Transverse colon (tissue), 4 donors: Measurements from ENCODE around the gene MRPL27. TPM values are rescaled to one million over a fixed set of nuclear protein-coding genes. Genes with fewer than 3 reads are reported as not detected.

Experiments
- DNase-seq: peaks from one replicate; pipeline ENCODE4 v3.0.0-alpha.2; 2019
- H3K27ac ChIP-seq, 4 donors: fragments of 200-600 bp; sonication (generic); 2 replicates each; pipeline ENCODE4 v1.5.1; 2016 to 2018; ENCODE audit warnings: inconsistent platforms in 4 of 4
- H3K27me3 ChIP-seq: fragments of 200-600 bp; sonication (generic); 2 replicates; pipeline ENCODE4 v1.5.1; 2017; ENCODE audit warnings: inconsistent platforms
- H3K36me3 ChIP-seq, 4 donors: fragments of 200-600 bp; sonication (generic); 2 replicates each; pipeline ENCODE4 v1.5.1; 2017 to 2019; ENCODE audit warnings: inconsistent platforms in 4 of 4
- H3K4me1 ChIP-seq, 4 donors: fragments of 200-600 bp; sonication (generic); 2 replicates each; pipeline ENCODE4 v1.5.1; 2017 to 2020; ENCODE audit warnings: inconsistent platforms in 4 of 4
- H3K4me3 ChIP-seq, 4 donors: fragments of 200-600 bp; sonication (generic); 1 replicate in 1 of 4; 2 replicates in 3 of 4; pipeline versions ENCODE4 v1.5.1 to v1.6.1; 2017 to 2019; ENCODE audit warnings: inconsistent platforms in 4 of 4
- H3K9me3 ChIP-seq, 2 donors: fragments of 200-600 bp; sonication (generic); 2 replicates each; pipeline ENCODE4 v1.5.1; 2017 to 2019; ENCODE audit warnings: inconsistent platforms in 2 of 2
- EP300 ChIP-seq: sonication (generic); formaldehyde crosslinking; IDR thresholded peaks from one replicate; pipeline ENCODE4 v1.6.1; 2017; ENCODE audit warnings: antibody characterized with exemption, low read depth
- POLR2A ChIP-seq: fragments of 450-650 bp; IDR thresholded peaks from one replicate; pipeline ENCODE4 v1.6.1; 2016; ENCODE audit warnings: antibody characterized with exemption, mild to moderate bottlenecking, moderate library complexity
- POLR2AphosphoS5 ChIP-seq, 3 donors: sonication (generic); formaldehyde crosslinking; IDR thresholded peaks; one replicate each; pipeline ENCODE4 v1.6.1; 2016; ENCODE audit warnings: antibody characterized with exemption in 3 of 3
- WGBS, 2 donors: methylation state at CpG; one replicate each; pipeline ENCODE4 v1.1.5; 2018; ENCODE audit warnings: low coverage in 1 of 2; 5-methylcytosine and 5-hydroxymethylcytosine counted together
- in situ Hi-C, 4 donors: fragments of 200-750 bp; cut with MboI; loops; one replicate each; pipeline versions ENCODE4 v1.15.0 to v1.15.1; 2017; ENCODE audit warnings: low sequenced_read_pairs in 3 of 4, low pct_ligation_motif_present in 1 of 4, low pct_unique_long_range_greater_than_20kb in 1 of 4
- intact Hi-C: fragments of 100-400 bp; cut with DNase I; formaldehyde crosslinking; loops from one replicate; pipeline ENCODE4 v1.15.1; 2023; ENCODE audit warnings: low total_unique reads
- small RNA-seq, 4 donors: library from RNA; depleted of rRNA; stranded (forward); fragments of <200 nt; gene quantifications; one replicate each; pipeline ENCODE3, GENCODE V24; 2016
- total RNA-seq, 4 donors: library from RNA; depleted of rRNA; stranded (reverse); fragments of >200 nt; gene quantifications; one replicate each; pipeline ENCODE4 v1.1.0, GENCODE V29; 2016
- TF ChIP-seq, protein P1 (sequence below), 5 experiments: fragments of 200-600 bp in 3 of 5; fragments of 450-650 bp in 2 of 5; sonication (generic) in 3 of 5; IDR thresholded peaks; 1 replicate in 2 of 5; 2 replicates in 3 of 5; pipeline ENCODE4 v1.5.1; 2016 to 2017; ENCODE audit warnings: antibody characterized with exemption in 5 of 5, inconsistent platforms in 3 of 5, mild to moderate bottlenecking in 2 of 5, moderate library complexity in 1 of 5

The MRPL27 gene
- total RNA-seq, 4 donors from 2014 or later: 4.9 to 97.5 (median 46.9) TPM

DNA sequence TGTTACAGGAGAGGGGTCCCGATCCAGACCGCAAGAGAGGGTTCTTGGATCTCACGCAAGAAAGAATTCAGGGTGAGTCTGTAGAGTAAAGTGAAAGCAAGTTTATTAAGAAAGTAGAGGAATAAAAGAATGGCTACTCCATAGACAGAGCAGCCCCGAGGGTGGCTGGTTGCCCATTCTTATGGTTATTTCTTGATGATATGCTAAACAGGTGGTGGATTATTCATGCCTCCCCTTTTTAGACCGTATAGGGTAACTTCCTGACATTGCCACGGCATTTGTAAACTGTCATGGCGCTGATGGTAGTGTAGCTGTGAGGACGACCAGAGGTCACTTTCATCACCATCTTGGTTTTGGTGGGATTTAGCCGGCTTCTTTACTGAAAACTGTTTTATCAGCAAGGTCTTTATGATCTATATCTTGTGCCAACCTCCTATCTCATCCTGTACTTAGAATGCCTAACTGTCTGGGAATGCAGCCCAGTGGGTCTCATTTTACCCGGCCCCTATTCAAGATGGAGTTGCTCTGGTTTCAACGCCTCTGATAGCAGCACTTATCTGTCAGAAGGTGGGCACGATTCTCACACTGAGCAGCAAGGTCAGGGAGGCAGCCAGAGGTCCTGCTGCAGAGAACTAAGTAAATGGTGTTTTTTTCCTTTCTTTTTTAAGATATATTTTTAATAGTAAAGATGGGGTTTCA, 53.5 kb downstream of the MRPL27 start:
- Histone ChIP-seq H3K27me3 (no peaks in the 10 kb centered on the region), H3K4me3 (no peak overlapping the region), H3K4me1 (peaks cover 0 to 3% (median 0%) of the 10 kb centered on the region in 4 donors), H3K36me3 (no peaks in the 10 kb centered on the region), H3K27ac (no peak overlapping the region), H3K9me3 (no peaks in the 10 kb centered on the region)
- in situ Hi-C loops: no loop called here
- DNase-seq: no peak
- no peak for TF ChIP-seq EP300
- TF ChIP-seq, protein P1, sequence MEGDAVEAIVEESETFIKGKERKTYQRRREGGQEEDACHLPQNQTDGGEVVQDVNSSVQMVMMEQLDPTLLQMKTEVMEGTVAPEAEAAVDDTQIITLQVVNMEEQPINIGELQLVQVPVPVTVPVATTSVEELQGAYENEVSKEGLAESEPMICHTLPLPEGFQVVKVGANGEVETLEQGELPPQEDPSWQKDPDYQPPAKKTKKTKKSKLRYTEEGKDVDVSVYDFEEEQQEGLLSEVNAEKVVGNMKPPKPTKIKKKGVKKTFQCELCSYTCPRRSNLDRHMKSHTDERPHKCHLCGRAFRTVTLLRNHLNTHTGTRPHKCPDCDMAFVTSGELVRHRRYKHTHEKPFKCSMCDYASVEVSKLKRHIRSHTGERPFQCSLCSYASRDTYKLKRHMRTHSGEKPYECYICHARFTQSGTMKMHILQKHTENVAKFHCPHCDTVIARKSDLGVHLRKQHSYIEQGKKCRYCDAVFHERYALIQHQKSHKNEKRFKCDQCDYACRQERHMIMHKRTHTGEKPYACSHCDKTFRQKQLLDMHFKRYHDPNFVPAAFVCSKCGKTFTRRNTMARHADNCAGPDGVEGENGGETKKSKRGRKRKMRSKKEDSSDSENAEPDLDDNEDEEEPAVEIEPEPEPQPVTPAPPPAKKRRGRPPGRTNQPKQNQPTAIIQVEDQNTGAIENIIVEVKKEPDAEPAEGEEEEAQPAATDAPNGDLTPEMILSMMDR (IDR thresholded peaks at IDR 0.05): no peak
- TF ChIP-seq POLR2A: no peak
- no peak for TF ChIP-seq POLR2AphosphoS5 (IDR thresholded peaks at IDR 0.05)
- intact Hi-C loops: no loop called here
- 86% methylated on average over 11 to 12 of the region's 12 CpGs for WGBS, 2 donors

DNA sequence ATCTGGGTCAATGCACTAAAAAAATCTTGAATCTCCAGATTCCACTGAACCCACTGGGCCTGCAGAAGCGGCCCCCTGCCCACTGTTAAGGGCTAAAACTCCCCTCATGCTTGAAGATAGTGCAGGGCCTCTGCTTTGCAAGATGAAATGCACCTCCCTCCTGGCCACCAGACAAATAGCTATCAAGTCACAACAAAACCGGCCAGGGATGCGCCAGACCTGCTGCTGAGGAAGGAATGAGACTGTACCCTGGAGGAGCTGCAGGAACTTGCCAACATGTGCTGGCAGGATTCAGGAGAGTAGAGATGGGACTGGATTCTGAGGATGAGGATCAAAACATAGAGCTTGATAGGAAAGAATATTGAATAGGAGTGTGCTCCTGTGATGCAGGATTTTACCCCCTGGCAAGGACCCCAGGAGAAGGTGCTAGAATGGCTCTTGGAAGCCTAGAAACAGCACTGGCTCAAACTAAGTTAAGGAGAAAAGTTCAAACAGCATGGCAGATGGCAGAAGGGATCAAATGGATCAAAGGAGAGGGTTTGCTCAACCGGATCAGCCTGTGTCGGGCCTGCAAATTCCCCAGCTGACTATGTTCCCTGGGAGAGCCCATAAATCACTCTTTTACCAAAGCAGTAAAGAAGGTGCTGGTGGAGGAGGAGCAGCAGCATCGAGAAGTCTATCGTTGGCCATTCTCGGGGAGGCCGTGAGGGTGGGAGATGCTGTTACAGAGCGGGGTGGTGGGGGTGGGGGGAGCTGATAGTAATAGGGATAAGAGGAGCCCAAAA, 54.3 kb downstream of the MRPL27 start:
- in situ Hi-C loops (no loop called here), intact Hi-C loops (no loop called here)
- H3K4me3 ChIP-seq: no peak overlapping the region
- H3K36me3 ChIP-seq: no peaks in the 10 kb centered on the region
- peaks cover 0 to 3% (median 0%) of the 10 kb centered on the region in 4 donors for H3K4me1 ChIP-seq
- TF ChIP-seq EP300 (no peak), POLR2AphosphoS5 (IDR thresholded peaks at IDR 0.05) (no peak), POLR2A (no peak)
- TF ChIP-seq, protein P1 (IDR thresholded peaks at IDR 0.05): no peak
- WGBS, 2 donors: 66 to 76% methylated on average over 3 to 10 of the region's 10 CpGs
- H3K27me3 ChIP-seq: no peaks in the 10 kb centered on the region
- no peaks in the 10 kb centered on the region for H3K9me3 ChIP-seq
- no peak for DNase-seq
- no peak overlapping the region for H3K27ac ChIP-seq

Small RNA genes within 50 kb of the gene (small RNA-seq; reads per million reads assigned to genes)
- 0 reads per million in 4 donors for gene RF00019

Other genes with a start within 250 kb of the MRPL27 start
- 1 to 10 TPM in 1 of 4 donors, under 1 TPM in 2, not detected in 1; 0.14 to 1.8 (median 0.32) TPM for gene SAMD14, start 243.0 kb downstream of the MRPL27 start, total RNA-seq
- gene PPP1R9B, start 222.5 kb downstream of the MRPL27 start, total RNA-seq: 10 to 100 TPM; 19.0 to 29.9 (median 27.7) TPM
- gene SGCA, start 207.2 kb downstream of the MRPL27 start, total RNA-seq: 10 to 100 TPM in 1 of 4 donors, 1 to 10 TPM in 3; 3.7 to 65.3 (median 7.6) TPM
- 100 to 1,000 TPM in 2 of 4 donors, 10 to 100 TPM in 2; 13.0 to 210 (median 79.8) TPM for gene COL1A1, start 171.6 kb downstream of the MRPL27 start, total RNA-seq
- 1 to 10 TPM in 2 of 4 donors, not detected in 2; 1.9 to 3.7 TPM for gene TMEM92, start 98.7 kb downstream of the MRPL27 start, total RNA-seq
- 10 to 100 TPM; 21.3 to 27.3 (median 22.0) TPM for gene XYLT2, start 27.1 kb downstream of the MRPL27 start, total RNA-seq
- 1 to 10 TPM in 2 of 4 donors, not detected in 2; 1.4 to 1.6 TPM for gene EME1, start within 50 bp of the MRPL27 start, total RNA-seq
- gene LRRC59, start 24.3 kb upstream of the MRPL27 start, total RNA-seq: 10 to 100 TPM; 45.0 to 96.9 (median 64.4) TPM
- gene ACSF2, start 53.0 kb upstream of the MRPL27 start, total RNA-seq: 100 to 1,000 TPM; 165 to 460 (median 190) TPM
- 10 to 100 TPM in 3 of 4 donors, 1 to 10 TPM in 1; 9.6 to 59.8 (median 19.7) TPM for gene CHAD, start 95.7 kb upstream of the MRPL27 start, total RNA-seq
- 10 to 100 TPM; 19.1 to 35.6 (median 28.2) TPM for gene RSAD1, start 105.7 kb upstream of the MRPL27 start, total RNA-seq
- gene MYCBPAP, start 135.3 kb upstream of the MRPL27 start, total RNA-seq: 1 to 10 TPM in 2 of 4 donors, under 1 TPM in 1, not detected in 1; 0.64 to 3.7 (median 2.7) TPM
- 10 to 100 TPM; 19.2 to 95.7 (median 57.4) TPM for gene EPN3, start 159.6 kb upstream of the MRPL27 start, total RNA-seq
- 100 to 1,000 TPM; 116 to 437 (median 228) TPM for gene SPATA20, start 174.0 kb upstream of the MRPL27 start, total RNA-seq
- gene CACNA1G, start 187.5 kb upstream of the MRPL27 start, total RNA-seq: under 1 TPM in 1 of 4 donors, not detected in 3; 0.14 TPM